AG04450 (cell line): ENCODE data around the gene ZNF831. TPM values are rescaled to one million over a fixed set of nuclear protein-coding genes. Genes with fewer than 3 reads are reported as not detected.

Experiments used
- CTCF ChIA-PET: fragments of 300-600, 350-600 bp; formaldehyde crosslinking; extraction: SDS; loops from one replicate; lab custom pipeline; 2022; ENCODE audit warnings: antibody characterized with exemption, inconsistent platforms; lab: Charles Lee
- POLR2A ChIA-PET: fragments of 350-600 bp; formaldehyde crosslinking; extraction: SDS; loops from one replicate; lab custom pipeline; 2021; ENCODE audit warnings: antibody characterized with exemption, inconsistent platforms; lab: Yijun Ruan, JAX
- DNase-seq: peaks from one replicate; pipeline ENCODE4 v3.0.0-alpha.2; 2011; ENCODE audit warnings: low read depth, low spot score
- H3K27ac ChIP-seq: one replicate; pipeline ENCODE4 v1.5.1; 2012; ENCODE audit warnings: low read depth, low read length, control low read depth
- H3K27me3 ChIP-seq: one replicate; pipeline ENCODE4 v1.6.0; 2012; ENCODE audit warnings: low read length; ENCODE audit not compliant: control insufficient read depth, insufficient read depth
- H3K4me3 ChIP-seq: 2 replicates; pipeline ENCODE4 v1.5.1; 2011; ENCODE audit warnings: mild to moderate bottlenecking, low read depth, low read length, control low read depth
- H3K9me3 ChIP-seq: 2 replicates; pipeline ENCODE4 v1.5.1; 2012; ENCODE audit warnings: low read length; ENCODE audit not compliant: control insufficient read depth, insufficient read depth
- CTCF ChIP-seq: IDR thresholded peaks from 2 replicates; pipeline ENCODE4 v1.5.1; 2011; ENCODE audit warnings: low read depth, low read length, control low read depth, inconsistent platforms
- polyA plus RNA-seq: library from polyadenylated mRNA; depleted of rRNA; stranded (reverse); fragments of >200 nt; gene quantifications from 2 replicates; pipeline ENCODE4 v1.2.3, GENCODE V29; 2011

Gene ZNF831
- polyA plus RNA-seq, 1 experiment, result not detected

DNA sequence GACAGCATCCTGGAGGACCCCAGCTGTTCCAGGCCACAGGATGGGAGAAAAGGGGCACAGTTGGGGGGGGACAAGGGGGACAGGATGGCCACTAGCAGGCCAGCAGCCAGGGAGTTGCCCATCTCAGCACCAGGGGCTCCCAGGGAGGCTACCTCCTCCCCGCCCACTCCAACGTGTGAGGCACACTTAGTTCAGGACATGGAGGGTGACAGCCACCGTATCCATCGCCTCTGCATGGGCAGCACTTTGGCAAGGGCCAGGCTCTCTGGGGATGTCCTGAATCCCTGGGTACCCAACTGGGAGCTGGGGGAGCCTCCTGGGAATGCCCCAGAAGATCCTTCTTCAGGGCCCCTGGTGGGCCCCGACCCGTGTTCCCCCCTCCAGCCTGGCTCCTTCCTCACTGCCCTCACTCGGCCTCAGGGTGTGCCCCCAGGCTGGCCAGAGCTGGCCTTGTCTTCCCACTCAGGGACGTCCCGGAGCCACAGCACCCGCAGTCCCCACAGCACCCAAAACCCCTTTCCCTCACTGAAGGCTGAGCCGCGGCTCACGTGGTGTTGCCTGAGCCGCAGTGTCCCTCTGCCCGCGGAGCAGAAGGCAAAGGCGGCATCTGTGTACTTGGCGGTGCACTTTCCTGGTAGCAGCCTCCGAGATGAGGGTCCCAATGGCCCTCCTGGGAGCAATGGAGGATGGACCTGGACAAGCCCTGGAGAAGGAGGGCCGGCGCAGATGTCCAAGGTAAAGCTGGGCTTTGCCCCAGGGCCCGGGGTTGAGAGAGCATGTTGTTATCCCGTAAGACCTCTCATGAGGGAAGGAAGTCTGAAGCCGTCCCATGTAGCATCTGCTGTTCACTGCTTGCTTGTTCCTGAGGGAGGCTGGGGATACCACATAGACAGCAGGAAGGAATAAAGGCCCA is 30.7 kb downstream of the ZNF831 start:
- DNase-seq, result no peak
- Histone ChIP-seq H3K27me3 (no peaks in the 10 kb centered on the region), H3K9me3 (peaks cover 7% of the 10 kb centered on the region; the same call in 1 of the 2 replicates), H3K27ac (no peak overlapping the region), H3K4me3 (no peak overlapping the region)
- CTCF ChIA-PET, result no interaction called here
- no peak for TF ChIP-seq CTCF
- POLR2A ChIA-PET, result no interaction called here

- DNase-seq, result no peak
- peaks cover 7% of the 10 kb centered on the region; the same call in 1 of the 2 replicates for H3K9me3 ChIP-seq
- no peak overlapping the region for H3K27ac ChIP-seq
- ChIA-PET POLR2A (no interaction called here), CTCF (no interaction called here)
- TF ChIP-seq CTCF, result no peak
- no peak overlapping the region for H3K4me3 ChIP-seq
- no peaks in the 10 kb centered on the region for H3K27me3 ChIP-seq
These were observed 31.8 kb downstream of the ZNF831 start for GRCh38 chr20:59195316-59195993.

DNA sequence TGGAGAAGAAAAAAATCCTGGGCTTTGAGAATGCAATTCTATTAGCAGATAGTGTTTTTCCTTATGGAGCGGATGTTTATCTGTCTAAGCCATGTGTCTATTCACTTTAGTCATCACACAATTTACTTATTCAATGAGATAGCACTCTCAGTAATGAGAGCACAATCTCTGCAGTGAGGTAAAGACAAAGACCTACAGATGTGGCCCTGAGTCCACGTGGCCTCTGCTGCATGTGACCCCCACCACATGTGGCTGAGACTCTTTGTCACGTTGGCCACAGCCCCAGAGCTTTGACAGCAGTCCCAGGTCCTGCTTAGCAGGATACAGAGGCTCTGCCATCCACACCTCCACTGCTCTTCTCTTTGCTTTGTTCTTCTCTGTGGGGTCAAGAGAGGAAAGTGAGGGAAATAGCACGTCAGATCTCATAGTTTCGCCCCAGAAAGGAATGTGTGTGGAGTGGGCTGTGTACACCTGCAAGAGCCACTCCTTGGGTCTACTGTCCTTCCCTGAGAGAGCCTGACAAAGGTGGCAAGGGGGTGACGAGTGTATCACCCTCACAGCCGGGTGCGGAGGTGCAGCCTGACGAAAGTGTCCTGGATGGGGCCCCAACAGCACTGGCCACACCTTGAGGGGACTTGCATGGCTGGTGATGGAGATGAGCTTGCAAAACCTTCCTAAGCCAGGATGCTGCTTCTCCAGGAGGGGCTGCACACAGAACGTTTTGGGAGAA is 40.7 kb downstream of the ZNF831 start:
- ChIA-PET CTCF (no interaction called here), POLR2A (no interaction called here)
- DNase-seq, result no peak
- Histone ChIP-seq H3K27me3 (peaks cover 5% of the 10 kb centered on the region), H3K27ac (no peak overlapping the region), H3K4me3 (no peak overlapping the region), H3K9me3 (no peaks in the 10 kb centered on the region)
- no peak for TF ChIP-seq CTCF

DNA sequence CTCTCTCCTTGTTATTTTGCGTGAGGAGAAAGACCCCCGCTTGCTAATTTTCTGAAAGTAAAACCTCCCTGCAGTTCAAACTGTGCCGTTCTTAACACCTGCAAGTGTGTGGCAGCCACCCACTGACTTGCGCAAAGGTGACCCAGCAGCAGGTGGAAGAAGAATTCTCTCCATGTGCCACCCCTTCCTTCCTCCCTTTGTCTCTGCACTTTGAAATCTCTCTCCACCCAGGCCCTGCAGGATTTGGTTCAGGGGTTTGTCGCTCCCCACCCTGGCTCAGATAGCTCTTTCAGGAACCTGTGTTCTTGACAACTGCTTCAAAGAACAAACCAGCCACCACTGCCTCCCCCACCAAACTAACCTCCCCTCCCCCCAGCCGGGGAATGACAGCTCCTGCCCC is 41.4 kb downstream of the ZNF831 start:
- no peak overlapping the region for H3K4me3 ChIP-seq
- H3K9me3 ChIP-seq, result no peaks in the 10 kb centered on the region
- no peak overlapping the region for H3K27ac ChIP-seq
- H3K27me3 ChIP-seq, result peaks cover 5% of the 10 kb centered on the region
- TF ChIP-seq CTCF, result no peak
- POLR2A ChIA-PET, result no interaction called here
- DNase-seq, result no peak
- CTCF ChIA-PET, result no interaction called here
